Muscle of arm (tissue), 12 donors: ENCODE data around the gene IL1R2. TPM values are rescaled to one million over a fixed set of nuclear protein-coding genes. Genes with fewer than 3 reads are reported as not detected.
"Not testable (repeated sequence)": the region's sequence is repeated elsewhere in the genome, so short reads cannot be mapped to it uniquely, and the experiment has no call there.

Experiments used
- DNase-seq: peaks from one replicate; pipeline ENCODE4 v3.0.0-alpha.2; 2013
- polyA plus RNA-seq, 12 donors: library from polyadenylated mRNA; unstranded; fragments of 120-200 nt; gene quantifications; one replicate each; pipeline ENCODE4 v1.2.1, GENCODE V29; 2013; ENCODE audit not compliant: insufficient read length in 12 of 12

The IL1R2 gene
- polyA plus RNA-seq, 12 donors = 0.28 to 2.0 (median 0.54) TPM; not detected in 8

GRCh38 chr2:101998896-101999789 lies 7.4 kb downstream of the IL1R2 start:
- DNase-seq = no peak

GRCh38 chr2:102000012-102000411 lies 8.3 kb downstream of the IL1R2 start:
- no peak for DNase-seq

- no peak for DNase-seq
Measured at GRCh38 chr2:102000813-102001766, 9.3 kb downstream of the IL1R2 start.

- DNase-seq = no peak
Measured at GRCh38 chr2:102001767-102002142, 10.0 kb downstream of the IL1R2 start.

GRCh38 chr2:102002228-102002627 lies 10.5 kb downstream of the IL1R2 start:
- no peak for DNase-seq

- not testable (repeated sequence) for DNase-seq
Measured at GRCh38 chr2:102002909-102003308, 11.1 kb downstream of the IL1R2 start.

GRCh38 chr2:102003696-102004095 lies 11.9 kb downstream of the IL1R2 start:
- DNase-seq = no peak

- peak; percentile 48 for DNase-seq
Measured at GRCh38 chr2:102004581-102004980, 12.8 kb downstream of the IL1R2 start.

- no peak for DNase-seq
Measured at GRCh38 chr2:102005449-102005848, 13.7 kb downstream of the IL1R2 start.

- DNase-seq = no peak
Measured at GRCh38 chr2:102005989-102006885, 14.5 kb downstream of the IL1R2 start.

GRCh38 chr2:102006886-102007278 lies 15.1 kb downstream of the IL1R2 start:
- no peak for DNase-seq

GRCh38 chr2:102008490-102008889 lies 16.7 kb downstream of the IL1R2 start:
- no peak for DNase-seq

- DNase-seq = no peak
Measured at GRCh38 chr2:102009557-102009956, 17.8 kb downstream of the IL1R2 start.

- DNase-seq = no peak
Measured at GRCh38 chr2:102010902-102011301, 19.1 kb downstream of the IL1R2 start.

GRCh38 chr2:102012061-102012614 lies 20.4 kb downstream of the IL1R2 start:
- no peak for DNase-seq

GRCh38 chr2:102013206-102014040 lies 21.7 kb downstream of the IL1R2 start:
- no peak for DNase-seq

- DNase-seq = no peak
Measured at GRCh38 chr2:102014041-102014345, 22.2 kb downstream of the IL1R2 start.

- DNase-seq = no peak
Measured at GRCh38 chr2:102015399-102015798, 23.6 kb downstream of the IL1R2 start.

- no peak for DNase-seq
Measured at GRCh38 chr2:102016399-102016955, 24.7 kb downstream of the IL1R2 start.

GRCh38 chr2:102018823-102019445 lies 27.2 kb downstream of the IL1R2 start:
- DNase-seq = no peak
